ENCODE data around the gene FASTKD1. TPM values are rescaled to one million over a fixed set of nuclear protein-coding genes. Genes with fewer than 3 reads are reported as not detected.
"Not testable (repeated sequence)": the region's sequence is repeated elsewhere in the genome, so short reads cannot be mapped to it uniquely, and the experiment has no call there.

FASTKD1 gene, protein sequence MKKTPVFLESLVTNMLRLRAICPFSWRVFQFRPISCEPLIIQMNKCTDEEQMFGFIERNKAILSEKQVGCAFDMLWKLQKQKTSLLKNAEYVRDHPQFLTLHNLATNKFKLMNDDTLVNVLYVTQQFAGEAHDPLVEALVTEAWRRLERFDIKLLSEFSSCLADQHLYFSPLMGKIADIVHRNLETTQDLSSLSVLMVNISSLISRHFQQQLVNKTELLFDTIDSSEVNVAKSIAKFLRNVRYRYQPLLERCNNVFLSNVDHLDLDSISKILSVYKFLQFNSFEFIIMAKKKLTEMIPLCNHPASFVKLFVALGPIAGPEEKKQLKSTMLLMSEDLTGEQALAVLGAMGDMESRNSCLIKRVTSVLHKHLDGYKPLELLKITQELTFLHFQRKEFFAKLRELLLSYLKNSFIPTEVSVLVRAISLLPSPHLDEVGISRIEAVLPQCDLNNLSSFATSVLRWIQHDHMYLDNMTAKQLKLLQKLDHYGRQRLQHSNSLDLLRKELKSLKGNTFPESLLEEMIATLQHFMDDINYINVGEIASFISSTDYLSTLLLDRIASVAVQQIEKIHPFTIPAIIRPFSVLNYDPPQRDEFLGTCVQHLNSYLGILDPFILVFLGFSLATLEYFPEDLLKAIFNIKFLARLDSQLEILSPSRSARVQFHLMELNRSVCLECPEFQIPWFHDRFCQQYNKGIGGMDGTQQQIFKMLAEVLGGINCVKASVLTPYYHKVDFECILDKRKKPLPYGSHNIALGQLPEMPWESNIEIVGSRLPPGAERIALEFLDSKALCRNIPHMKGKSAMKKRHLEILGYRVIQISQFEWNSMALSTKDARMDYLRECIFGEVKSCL
- total RNA-seq: 13.3 and 15.5 TPM in 2 replicates

DNA sequence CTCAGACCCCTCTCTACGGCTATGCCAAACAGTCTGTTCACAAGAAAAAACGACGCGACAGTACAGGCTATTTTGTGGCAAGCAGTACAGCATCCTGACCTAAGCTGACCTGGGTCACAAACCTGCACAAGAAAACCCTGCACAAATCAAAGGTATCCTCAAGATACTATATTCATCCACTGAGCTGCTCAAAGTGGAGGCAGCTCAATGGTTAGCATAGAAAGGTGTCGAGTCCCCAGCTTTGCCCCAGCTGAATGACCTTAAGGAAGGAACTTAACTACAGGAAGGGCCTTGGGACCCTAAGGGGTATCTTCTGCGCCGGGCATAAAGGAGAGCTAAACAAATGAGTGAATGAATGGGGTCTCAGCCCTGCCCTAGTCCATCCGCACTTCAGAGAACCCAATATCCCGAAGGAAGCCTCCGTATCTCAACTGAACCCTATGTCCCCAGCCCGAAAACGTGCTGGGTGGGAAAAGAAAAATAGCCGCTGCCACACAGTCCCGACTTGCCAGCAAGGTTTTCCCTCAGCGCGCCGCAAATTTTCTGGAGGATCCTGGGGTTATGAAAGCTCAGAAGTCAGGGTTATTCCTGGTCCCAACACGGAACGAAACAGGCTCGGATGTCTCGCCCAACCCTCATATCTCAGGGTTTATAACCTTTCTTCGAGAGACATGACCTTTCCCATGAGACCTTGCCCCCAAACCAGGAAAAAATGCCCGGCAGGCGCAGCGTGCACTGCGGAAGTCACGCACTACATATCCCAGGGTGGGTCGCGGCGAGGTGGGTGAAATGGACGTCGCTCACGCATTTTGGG, at the start of gene FASTKD1:
TSS of gene FASTKD1 (minus strand) at position 706 of the 814 bp plus-strand sequence. CDS start 1,836 bp downstream, outside the sequence.
- Histone ChIP-seq H3K27me3 (ENCODE audit: control insufficient read depth, insufficient read depth, low read length) (no peaks in the 10 kb centered on the region), H3K4me3 (ENCODE audit: low read depth, low read length) (peak within 1 kb of the TSS; percentile 78), H3K36me3 (ENCODE audit: control insufficient read depth, insufficient read depth, low read length) (no peaks in the 10 kb centered on the region)
- peak; percentile 49 for DNase-seq (ENCODE audit: low read depth)
- TF ChIP-seq, protein P1, sequence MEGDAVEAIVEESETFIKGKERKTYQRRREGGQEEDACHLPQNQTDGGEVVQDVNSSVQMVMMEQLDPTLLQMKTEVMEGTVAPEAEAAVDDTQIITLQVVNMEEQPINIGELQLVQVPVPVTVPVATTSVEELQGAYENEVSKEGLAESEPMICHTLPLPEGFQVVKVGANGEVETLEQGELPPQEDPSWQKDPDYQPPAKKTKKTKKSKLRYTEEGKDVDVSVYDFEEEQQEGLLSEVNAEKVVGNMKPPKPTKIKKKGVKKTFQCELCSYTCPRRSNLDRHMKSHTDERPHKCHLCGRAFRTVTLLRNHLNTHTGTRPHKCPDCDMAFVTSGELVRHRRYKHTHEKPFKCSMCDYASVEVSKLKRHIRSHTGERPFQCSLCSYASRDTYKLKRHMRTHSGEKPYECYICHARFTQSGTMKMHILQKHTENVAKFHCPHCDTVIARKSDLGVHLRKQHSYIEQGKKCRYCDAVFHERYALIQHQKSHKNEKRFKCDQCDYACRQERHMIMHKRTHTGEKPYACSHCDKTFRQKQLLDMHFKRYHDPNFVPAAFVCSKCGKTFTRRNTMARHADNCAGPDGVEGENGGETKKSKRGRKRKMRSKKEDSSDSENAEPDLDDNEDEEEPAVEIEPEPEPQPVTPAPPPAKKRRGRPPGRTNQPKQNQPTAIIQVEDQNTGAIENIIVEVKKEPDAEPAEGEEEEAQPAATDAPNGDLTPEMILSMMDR (IDR thresholded peaks at IDR 0.05; ENCODE audit: insufficient read depth, low read length, poor library complexity, severe bottlenecking): no peak

DNA sequence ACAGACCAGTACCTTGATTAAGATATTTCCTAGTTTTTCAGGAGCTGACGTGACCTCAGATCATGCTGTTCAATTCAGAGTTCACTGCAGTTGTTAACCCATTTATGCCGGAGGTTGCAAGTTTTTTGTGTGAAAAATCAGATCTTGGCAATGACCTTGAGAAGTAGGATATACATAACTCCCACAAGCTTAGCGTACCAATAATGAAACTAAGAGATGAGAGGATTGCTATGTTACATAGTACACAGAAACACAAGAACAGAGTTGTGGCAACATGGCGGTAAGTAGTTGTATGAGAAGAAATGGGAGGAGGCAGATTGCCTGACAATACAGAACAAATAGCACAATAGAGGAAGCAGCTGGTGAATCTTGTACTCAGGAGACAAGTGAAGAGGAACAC, 49.6 kb upstream of the FASTKD1 start:
- Histone ChIP-seq H3K4me3 (ENCODE audit: low read depth, low read length) (no peak overlapping the region), H3K36me3 (ENCODE audit: control insufficient read depth, insufficient read depth, low read length) (no peaks in the 10 kb centered on the region), H3K27me3 (ENCODE audit: control insufficient read depth, insufficient read depth, low read length) (no peaks in the 10 kb centered on the region)
- DNase-seq (ENCODE audit: low read depth): no peak
- TF ChIP-seq, protein P1 (IDR thresholded peaks at IDR 0.05; ENCODE audit: insufficient read depth, low read length, poor library complexity, severe bottlenecking): no peak

DNA sequence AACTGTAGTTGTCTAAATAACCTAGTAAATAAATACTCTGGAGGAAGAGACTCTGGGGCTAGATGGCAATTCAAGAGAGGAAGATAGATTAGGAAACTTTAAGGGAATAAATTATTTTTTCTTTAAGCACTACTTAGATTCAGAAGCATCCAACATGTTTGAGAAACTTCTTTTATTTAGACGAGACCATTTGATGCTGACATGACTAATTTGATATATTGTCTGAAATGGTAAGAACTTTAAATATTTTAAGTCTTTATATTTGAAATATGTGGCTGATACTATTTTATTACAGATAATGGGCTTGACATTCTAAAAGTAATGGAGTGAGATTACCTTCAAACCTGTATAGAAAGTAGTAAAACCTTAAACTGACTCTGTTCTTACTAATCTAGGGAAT, 46.8 kb upstream of the FASTKD1 start:
- H3K36me3 ChIP-seq (ENCODE audit: control insufficient read depth, insufficient read depth, low read length): no peaks in the 10 kb centered on the region
- TF ChIP-seq, protein P1 (IDR thresholded peaks at IDR 0.05; ENCODE audit: insufficient read depth, low read length, poor library complexity, severe bottlenecking): no peak
- no peaks in the 10 kb centered on the region for H3K27me3 ChIP-seq (ENCODE audit: control insufficient read depth, insufficient read depth, low read length)
- no peak overlapping the region for H3K4me3 ChIP-seq (ENCODE audit: low read depth, low read length)
- no peak for DNase-seq (ENCODE audit: low read depth)

DNA sequence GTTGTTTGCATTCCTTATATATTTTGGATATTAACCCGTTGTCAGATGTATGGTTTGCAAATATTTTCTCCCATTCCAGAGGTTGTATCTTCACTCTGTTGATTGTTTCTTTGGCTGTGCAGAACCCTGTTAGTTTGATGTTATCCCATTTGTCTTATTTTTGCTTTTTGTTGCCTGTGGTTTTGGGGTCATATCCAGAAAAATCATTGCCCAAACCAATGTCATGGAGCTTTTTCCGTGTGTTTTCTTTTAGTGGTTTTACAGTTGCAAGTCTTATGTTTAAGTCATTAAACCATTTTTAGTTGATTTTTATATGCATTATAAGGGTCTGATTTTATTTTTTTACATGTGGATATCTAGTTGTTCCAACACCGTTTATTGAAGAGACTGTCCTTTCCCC, 46.3 kb upstream of the FASTKD1 start:
- DNase-seq (ENCODE audit: low read depth): no peak
- H3K27me3 ChIP-seq (ENCODE audit: control insufficient read depth, insufficient read depth, low read length): no peaks in the 10 kb centered on the region
- no peak overlapping the region for H3K4me3 ChIP-seq (ENCODE audit: low read depth, low read length)
- TF ChIP-seq, protein P1 (IDR thresholded peaks at IDR 0.05; ENCODE audit: insufficient read depth, low read length, poor library complexity, severe bottlenecking): no peak
- no peaks in the 10 kb centered on the region for H3K36me3 ChIP-seq (ENCODE audit: control insufficient read depth, insufficient read depth, low read length)

DNA sequence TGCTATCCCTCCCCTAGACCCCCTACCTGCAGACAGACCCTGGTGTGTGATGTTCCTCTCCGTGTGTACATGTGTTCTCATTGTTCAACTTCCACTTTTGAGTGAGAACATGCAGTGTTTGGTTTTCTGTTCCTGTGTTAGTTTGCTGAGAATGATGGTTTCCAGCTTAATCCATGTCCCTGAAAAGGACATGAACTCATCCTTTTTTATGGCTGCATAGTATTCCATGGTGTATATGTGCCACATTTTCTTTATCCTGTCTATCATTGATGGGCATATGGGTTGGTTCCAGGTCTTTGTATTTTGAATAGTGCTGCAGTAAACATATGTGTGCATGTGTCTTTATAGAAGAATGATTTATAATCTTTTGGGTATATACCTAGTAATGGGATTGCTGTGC, 42.3 kb upstream of the FASTKD1 start:
- DNase-seq (ENCODE audit: low read depth); H3K36me3 ChIP-seq (ENCODE audit: control insufficient read depth, insufficient read depth, low read length); H3K27me3 ChIP-seq (ENCODE audit: control insufficient read depth, insufficient read depth, low read length); H3K4me3 ChIP-seq (ENCODE audit: low read depth, low read length): not testable (repeated sequence)
